Medulla oblongata (tissue), 1 donor: ENCODE results near the gene CREB5.
"Not testable (repeated sequence)": the region's sequence is repeated elsewhere in the genome, so short reads cannot be mapped to it uniquely, and the experiment has no call there.

Experiments used
- DNase-seq: peaks from one replicate; pipeline ENCODE4 v3.0.0-alpha.2; 2015; ENCODE audit errors: extremely low spot score

The CREB5 gene, protein sequence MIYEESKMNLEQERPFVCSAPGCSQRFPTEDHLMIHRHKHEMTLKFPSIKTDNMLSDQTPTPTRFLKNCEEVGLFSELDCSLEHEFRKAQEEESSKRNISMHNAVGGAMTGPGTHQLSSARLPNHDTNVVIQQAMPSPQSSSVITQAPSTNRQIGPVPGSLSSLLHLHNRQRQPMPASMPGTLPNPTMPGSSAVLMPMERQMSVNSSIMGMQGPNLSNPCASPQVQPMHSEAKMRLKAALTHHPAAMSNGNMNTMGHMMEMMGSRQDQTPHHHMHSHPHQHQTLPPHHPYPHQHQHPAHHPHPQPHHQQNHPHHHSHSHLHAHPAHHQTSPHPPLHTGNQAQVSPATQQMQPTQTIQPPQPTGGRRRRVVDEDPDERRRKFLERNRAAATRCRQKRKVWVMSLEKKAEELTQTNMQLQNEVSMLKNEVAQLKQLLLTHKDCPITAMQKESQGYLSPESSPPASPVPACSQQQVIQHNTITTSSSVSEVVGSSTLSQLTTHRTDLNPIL

DNA sequence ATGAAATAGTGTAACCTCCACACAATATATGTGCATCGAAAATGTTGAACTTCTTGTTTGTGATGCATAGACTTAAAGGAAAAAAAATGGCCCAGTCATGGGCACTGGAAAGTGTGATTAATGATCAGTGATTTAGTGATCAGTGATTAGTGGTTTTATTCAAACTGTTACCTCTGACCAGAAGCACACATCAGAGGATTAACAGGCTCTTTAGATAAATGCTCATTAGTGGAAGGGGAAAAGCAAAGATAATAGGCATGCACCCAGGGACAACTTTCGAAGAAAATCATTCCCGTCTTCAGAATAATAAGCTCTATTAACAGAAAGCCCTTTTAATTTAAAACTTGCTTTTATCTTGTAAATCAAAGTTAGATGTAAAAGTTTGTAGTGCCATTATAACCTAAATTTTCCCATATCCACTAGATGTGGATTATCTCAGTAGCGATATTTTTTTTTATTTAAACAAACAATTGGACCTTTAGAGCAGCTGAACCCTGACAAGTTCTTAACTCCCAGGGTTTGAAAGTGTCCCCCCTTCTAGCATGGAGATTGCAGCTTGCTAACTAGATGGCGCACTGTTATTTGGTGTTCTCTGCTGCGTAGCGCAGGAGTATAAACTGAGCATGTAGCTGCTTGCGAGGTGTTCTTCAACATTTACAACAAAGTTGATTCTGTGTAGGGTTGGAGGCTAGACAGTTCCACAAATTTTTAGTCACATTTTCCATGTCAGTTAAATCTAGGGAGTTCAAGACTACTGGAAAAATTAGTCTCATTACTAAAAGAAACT, at the start of gene CREB5:
TSS of gene CREB5 (plus strand) at position 643 of the 787 bp plus-strand sequence. CDS start 397 bp downstream, outside the sequence.
- peak; percentile 74 for DNase-seq

DNA sequence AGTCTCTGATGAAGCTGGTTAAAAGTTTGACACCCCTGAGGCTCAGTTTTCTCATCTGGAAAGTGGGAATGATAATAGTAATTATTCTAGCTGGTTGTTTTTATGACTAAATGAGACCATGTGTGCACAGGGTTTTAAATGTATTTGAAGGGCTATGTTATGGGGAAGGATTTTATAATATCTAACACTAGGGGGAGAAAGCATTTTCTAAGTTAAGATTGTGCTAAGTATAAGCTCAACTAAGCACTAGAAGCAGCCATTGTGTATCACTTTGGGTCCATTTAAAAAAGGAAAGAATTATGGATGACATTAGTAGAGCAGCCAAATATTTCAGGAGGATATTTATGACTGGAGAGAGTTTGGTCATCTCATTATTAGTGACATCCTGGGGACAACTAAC, 49.5 kb upstream of the CREB5 start:
- no peak for DNase-seq

DNA sequence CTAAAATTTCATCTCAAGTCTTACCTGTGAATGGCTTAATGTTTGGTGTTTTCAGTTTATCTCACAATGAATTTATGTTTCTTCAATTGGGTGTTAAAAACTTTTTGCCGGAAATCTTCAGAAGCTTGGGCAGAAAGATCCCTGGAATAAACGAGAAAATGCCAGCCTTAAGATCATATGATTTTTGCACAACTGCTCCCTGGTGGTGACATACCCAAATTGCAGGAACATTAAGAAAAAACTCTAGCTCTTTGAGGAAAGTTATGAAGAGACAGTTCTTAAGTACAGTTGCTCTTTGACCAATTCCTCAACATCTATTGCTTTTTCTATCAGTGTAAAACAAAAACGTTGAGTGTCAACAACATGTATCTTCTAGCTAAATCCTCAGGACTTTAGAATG, 48.2 kb upstream of the CREB5 start:
- DNase-seq = no peak

DNA sequence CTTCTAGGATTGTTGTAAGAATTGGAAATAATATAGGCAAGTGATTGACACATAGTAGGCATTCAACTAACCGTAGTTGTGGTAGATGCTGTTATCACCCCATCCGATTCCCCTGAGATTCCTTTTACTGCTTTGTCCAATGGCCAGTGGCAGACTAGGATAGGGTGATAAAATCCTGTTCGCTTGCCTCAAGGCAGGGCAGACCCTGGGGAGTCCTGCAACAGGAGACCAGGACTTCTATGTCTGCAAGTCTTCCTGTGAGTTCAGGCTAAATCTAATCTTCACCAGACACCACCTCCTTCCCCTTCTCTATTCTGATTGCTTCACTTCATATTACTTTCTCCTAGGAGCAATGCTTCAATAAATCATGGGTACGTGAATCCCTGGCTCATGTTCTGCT, 42.8 kb upstream of the CREB5 start:
- DNase-seq = no peak

DNA sequence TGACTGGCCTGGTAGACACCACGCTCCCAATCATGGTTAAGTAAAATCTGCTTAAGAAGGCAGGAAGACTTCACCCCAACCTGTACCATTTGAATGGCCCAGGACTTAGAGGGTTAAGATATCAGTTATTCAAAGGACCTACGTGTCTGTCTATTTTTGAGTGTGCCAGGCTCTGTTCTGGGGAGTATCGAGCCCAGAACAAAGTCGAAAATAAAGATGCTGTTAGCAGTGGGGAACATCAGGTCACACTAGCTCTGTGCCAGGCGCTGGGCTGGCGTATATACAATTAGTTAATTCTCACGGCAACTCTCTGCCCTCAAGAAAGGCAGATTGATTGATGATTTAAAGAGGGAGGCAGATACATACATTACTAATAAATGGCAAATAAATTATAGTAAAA, 40.5 kb upstream of the CREB5 start:
- DNase-seq = no peak

DNA sequence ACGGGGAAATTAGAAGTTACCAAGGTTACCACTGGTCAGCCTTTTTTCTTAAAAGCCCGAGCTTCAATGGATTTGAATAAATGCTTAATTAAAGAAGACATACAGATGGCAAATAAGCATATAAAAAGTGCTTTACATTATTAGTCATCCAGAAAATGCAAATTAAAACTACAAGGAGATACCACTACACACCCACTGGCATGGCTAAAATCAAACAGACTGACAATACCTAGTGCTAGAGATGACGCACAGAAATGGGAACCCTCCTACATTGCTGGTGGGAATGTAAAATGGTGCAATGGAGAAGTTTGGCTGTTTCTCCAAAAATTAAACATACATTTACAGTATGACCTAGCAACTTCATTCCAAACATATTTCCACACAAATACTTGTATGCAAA, 38.3 kb upstream of the CREB5 start:
- DNase-seq = no peak

DNA sequence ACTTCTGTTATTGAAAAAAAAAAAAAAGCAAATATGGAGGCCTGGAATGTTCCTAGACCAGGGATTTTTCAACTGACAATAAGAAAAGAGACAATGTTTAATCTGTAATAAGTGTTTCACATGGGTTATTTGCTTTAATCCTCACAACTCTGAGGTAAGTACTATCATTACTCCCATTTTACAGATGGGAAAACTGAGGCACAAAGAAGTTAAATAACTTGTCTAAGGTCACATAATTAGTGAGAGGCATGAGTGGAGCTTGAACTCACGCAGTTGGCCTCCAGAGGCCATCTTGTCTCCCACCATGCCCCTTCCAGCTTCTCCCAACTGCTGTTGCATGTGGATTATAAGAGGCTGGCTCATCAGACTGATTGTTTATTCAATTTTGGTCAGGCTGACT, 36.6 kb upstream of the CREB5 start:
- no peak for DNase-seq

DNA sequence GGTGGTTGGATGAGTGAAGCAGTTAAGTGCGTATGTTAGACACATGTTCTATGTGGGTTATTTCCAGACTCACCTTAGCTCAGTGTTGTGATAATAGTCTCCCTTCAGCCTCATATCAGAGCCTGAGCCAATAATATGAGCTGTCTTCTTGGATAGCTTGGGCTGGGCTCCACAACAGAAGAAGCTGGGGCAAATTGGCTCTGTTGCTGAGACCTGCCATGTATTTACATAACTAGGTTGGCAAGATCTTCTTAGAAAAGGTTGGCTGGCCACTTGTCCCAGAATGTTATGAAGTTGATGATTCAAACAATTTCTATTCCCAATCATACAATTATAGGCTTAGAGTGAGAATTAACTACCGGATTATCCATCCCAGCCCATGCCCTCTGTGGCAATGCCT, 35.7 kb upstream of the CREB5 start:
- no peak for DNase-seq

DNA sequence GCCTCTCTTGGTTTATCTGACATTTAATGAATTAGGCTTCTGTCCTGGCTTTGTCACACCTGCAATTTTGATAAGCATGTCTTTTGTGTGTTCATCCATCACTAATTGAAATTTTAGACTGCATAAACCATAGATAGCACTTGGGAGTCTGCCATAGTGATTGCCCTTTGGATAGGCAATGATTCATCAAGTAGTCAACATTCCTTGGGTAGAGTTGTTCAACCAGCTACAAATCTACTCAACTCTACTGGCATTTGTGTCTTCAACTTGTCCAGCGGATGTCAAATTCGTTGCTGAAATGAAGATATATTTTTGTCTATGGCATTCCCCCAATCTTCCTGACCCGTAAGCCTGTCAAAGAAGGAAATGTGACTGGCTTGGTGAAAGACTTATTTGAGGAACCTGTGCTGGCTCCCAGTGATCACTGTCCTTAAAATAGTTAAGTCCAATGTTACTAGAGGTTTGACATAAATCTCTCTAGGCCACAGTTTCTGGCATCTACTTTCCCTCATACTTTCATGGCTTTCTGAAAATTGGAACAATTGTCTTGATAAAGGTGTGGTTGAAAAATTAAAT, 33.7 kb upstream of the CREB5 start:
- no peak for DNase-seq

DNA sequence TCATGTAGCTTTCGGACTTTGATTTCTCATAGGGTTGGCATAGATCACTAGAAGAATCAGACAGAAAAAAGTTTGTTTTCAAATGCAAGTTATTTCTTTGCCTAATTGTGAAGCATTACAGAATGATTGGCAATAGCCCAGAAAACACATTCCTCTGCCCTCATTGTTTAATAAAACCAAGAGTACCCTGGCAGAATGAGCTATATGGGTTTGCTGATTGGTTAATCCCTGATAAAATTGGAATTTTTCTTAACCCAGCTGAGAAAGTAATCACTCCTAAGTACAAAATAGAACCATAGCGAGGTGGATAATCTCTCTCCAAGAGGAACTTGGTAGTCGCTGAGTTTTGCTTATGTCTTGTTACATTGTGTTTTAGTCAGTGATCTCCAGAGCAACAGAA, 30.9 kb upstream of the CREB5 start:
- DNase-seq = no peak

DNA sequence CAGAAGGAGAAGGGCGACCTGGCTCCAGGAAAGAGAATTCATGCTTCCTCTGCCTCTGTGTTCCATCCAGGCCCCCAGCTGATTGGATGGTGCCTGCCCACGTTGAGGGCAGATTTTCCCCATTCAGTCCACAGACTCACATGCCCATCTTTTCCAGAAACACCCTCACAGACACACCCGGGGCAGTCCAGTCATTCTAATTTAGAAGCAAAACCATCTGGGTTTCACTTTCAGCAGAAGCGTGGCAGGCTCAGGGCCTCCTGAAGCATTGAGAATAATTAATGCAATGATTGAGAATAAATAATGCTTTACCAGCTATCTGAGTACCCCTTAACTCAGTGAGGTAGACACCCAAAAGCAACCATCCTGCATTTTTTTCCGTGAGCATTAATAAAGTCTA, 30.2 kb upstream of the CREB5 start:
- no peak for DNase-seq

DNA sequence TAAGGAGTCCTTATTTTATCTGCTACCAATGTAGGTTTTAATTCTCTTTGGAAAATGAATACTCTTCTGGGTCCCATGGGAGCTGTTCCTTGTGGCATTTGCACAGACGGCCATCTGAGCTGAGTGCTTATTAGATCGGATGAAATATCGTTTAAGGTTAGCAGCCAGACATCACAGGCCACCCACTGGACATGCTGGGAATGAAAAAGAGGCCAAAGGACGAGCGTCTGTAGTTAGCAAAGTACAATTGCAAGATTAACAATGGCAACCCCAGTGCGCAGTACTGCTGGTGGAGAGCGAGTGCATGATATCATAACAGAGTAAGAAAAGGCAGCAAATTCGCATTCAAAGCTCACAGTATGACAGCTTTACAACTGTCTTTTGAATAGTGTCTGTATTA, 28.3 kb upstream of the CREB5 start:
- no peak for DNase-seq

DNA sequence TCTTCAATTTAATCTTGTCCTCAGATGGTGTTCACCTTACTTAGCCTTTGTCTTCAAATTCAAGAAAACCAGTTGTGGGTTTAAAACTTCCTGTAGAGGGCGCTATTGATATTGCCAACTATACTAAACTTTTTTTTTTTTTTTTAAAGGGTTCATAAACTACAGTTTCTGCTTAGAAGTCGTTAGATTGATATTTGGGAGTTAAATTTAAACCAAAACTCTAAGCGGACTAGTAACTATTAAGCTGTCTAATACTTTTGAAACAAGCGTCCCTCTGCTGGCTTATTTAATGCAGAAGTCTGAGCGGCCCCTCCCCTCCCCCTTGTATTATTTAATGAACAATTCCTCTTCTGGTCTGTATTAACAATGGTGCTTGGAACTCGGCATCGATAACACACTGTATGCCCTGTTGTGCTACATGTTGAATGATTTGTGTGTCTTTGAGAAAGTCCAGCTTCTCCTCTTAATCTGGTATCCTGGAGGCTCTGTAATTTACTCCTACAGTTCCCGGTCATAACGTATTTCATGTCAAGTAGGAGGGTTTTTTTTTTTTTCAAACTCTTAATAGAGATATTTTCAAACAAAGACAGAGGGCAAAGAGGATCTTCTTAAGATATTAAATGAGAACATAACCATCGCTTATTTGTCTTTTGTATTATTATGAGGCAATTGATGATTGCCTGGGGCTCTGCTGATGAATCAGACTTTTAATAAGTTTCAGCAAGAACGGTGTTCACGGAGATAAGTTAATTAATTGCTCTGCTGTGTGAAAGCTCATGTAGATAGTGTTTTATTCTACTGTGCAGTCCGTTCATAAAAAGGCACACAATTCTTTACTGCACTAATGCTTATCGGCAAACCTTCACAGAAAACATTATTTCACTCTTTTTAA, 22.6 kb upstream of the CREB5 start:
- peak; percentile 82 for DNase-seq

DNA sequence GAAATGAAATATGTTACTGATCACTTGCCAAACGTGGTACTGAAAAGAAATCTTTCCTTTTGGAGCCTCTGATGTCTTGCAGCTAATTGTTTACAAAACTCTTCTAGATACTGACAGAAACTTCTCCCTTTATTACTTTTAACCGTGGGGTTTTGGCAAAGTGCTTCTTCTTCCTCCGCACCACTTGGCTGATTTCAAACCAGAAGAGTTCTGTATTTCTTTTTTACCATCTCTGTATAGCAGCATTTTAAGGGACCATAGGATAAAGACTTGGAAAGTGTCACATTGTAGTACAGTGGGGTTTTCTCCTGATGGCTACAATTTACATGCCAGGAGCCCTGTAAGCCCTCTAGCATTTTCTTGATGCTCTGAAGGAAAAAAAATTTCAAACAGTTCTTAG, 21.9 kb upstream of the CREB5 start:
- DNase-seq = peak; percentile 17

DNA sequence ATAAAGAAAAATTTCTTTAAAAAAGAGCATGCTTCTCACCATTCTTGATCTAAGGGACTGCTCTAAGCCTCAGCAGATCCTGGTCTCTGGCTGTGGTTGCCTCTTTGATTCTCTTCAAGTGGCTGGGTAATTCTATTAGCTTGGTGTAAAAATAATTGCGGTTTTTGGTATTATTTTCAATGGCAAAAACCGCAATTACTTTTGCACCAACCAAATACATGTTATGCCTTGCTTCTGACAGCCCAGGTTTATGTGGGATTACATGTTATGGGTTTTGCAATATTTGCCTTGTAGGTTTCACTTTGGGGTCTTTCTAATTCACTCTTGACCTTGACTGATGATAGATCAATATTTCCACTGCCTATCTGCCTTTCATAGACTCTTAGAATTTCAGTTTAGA, 20.0 kb upstream of the CREB5 start:
- DNase-seq = no peak

DNA sequence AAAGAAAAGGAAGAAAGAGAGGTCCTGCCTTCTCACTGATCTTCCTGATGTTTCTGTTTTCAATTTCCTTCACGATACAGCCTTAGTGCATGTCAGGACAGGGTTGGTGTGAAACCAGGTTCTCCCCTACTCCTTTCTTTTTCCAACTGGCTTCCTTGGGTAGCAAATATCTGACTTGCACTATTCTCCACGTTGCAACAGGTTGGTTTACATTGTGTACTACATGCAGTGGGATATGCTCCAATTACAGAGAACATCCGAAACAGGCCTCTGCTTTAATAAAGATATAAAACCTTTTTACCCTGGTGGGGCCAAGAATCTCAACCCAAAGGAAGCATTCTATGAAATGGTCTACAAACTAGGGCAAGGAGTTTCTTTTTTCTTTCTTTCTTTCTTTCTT, 16.9 kb upstream of the CREB5 start:
- DNase-seq = no peak

DNA sequence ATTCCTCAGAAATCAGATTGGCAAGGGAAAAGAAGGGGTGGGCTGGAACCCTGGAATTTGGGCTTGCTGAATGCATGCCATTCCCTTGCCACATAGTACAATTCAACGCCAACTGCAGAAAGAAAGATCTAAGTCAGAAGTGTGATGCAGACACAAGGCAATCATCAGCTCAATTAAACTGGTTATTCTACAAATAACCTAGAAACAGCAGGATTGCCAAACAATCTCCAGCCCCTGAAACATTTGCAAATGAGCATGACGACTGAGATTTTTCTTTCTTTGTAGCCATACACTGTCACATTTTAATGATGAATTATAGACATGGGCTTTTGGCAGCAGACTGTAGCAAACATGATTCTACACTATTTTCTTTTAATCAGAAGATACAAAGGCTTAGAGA, 16.5 kb upstream of the CREB5 start:
- no peak for DNase-seq

DNA sequence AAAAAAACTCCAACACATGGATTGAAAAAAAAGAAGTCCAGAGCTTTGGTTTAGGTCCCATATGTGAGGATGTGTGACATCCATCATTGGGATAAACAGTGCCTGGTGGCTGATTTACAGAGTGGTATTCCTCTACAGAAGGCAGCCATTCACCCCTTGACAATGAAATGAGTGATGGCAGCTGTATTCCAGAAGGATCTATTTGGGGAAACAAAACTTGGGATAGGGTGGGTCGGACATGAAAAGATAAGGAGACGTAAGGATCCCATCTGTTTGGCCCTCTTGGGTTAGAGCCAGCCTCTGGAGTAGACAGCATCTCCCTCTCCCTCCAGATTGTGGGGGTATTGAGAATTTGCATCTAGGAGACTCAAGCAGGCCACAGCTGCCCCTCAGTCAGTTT, 15.2 kb upstream of the CREB5 start:
- no peak for DNase-seq

DNA sequence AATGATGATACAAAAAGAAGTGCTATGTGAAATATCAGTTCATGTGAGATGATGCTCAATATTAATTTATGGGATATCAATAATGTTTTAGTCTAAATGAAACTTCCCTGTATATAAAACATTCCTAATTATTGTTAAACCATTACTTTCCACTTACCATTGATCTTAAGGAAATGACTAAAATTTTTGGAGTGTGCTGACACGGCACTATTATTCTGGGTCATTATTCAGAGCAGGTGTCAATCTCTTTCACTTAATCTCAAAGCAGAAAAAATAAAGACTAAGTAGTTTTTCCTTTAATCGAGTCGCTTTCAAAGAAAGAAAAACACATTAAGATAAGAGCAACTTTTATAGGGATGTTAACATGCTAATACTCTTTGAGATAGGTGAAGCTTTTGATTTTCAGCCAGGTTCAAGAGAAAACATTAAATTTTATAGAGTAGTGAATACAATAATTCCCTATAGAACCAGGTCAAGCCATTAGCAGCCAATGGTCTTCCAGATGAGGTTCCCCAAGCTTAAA, 11.4 kb upstream of the CREB5 start:
- DNase-seq = no peak

DNA sequence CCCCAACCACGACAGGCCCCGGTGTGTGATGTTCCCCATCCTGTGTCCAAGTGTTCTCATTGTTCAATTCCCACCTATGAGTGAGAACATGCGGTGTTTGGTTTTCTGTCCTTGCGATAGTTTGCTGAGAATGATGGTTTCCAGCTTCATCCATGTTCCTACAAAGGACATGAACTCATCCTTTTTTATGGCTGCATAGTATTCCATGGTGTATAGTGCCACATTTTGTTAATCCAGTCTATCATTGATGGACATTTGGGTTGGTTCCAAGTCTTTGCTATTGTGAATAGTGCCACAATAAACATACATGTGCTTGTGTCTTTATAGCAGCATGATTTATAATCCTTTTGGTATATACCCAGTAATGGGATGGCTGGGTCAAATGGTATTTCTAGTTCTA, 10.8 kb upstream of the CREB5 start:
- not testable (repeated sequence) for DNase-seq

DNA sequence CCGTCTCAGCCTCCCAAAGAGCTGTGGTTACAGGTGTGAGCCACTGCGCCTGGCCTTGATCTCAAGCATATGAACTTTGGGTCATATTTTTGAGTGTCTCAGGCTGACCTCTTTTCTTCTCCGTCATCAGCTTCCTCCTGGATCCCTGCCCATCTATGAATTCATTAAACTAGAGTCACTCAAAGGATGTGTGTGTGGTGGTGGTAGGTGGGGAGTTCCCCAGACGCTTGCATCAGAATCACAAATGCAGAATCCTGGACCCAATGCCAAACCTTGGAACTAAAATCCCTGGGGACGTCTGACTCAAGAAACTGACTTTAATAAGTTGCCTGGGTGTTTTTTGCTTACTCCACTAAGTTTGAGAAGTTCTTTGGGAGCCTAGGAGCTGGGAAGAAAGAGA, 6.7 kb upstream of the CREB5 start:
- DNase-seq = no peak
